HG03432 (cell line): ENCODE data around the gene TSC1.

Source experiments
- ATAC-seq: cut with Tn5 transposase; IDR thresholded peaks from one replicate; pipeline ENCODE4 v1.9.1; 2021; ENCODE audit warnings: mild to moderate bottlenecking, moderate library complexity; ENCODE audit not compliant: unreplicated experiment

TSC1 gene

GRCh38 chr9:132942541-132943182 is 1.8 kb downstream of the TSC1 start:
- ATAC-seq = no peak

- no peak for ATAC-seq
Measured at GRCh38 chr9:132939169-132939568, 5.2 kb downstream of the TSC1 start.

- no peak for ATAC-seq
Measured at GRCh38 chr9:132937463-132937901, 6.9 kb downstream of the TSC1 start.

GRCh38 chr9:132935026-132935425 is 9.4 kb downstream of the TSC1 start:
- ATAC-seq = no peak

- no peak for ATAC-seq
Measured at GRCh38 chr9:132931178-132931735, 13.2 kb downstream of the TSC1 start.

GRCh38 chr9:132927704-132928103 is 16.7 kb downstream of the TSC1 start:
- no peak for ATAC-seq

- ATAC-seq = no peak
Measured at GRCh38 chr9:132923346-132923902, 21.0 kb downstream of the TSC1 start.

- ATAC-seq = no peak
Measured at GRCh38 chr9:132919614-132920268, 24.7 kb downstream of the TSC1 start.

GRCh38 chr9:132914924-132915323 is 29.5 kb downstream of the TSC1 start:
- no peak for ATAC-seq

- ATAC-seq = no peak
Measured at GRCh38 chr9:132912131-132912530, 32.3 kb downstream of the TSC1 start.

GRCh38 chr9:132910376-132910775 is 34.0 kb downstream of the TSC1 start:
- no peak for ATAC-seq

- no peak for ATAC-seq
Measured at GRCh38 chr9:132909311-132909710, 35.1 kb downstream of the TSC1 start.

- ATAC-seq = no peak
Measured at GRCh38 chr9:132908635-132909034, 35.8 kb downstream of the TSC1 start.

GRCh38 chr9:132905726-132906125 is 38.7 kb downstream of the TSC1 start:
- no peak for ATAC-seq

GRCh38 chr9:132903574-132904492 is 40.6 kb downstream of the TSC1 start:
- ATAC-seq = no peak

- no peak for ATAC-seq
Measured at GRCh38 chr9:132901858-132902831, 42.3 kb downstream of the TSC1 start.

- no peak for ATAC-seq
Measured at GRCh38 chr9:132898051-132898450, 46.4 kb downstream of the TSC1 start.

- ATAC-seq = no peak
Measured at GRCh38 chr9:132896906-132897305, 47.5 kb downstream of the TSC1 start.

- no peak for ATAC-seq
Measured at GRCh38 chr9:132896264-132896663, 48.2 kb downstream of the TSC1 start.
